ENCODE measurements around the gene LZTFL1.

The LZTFL1 gene

DNA sequence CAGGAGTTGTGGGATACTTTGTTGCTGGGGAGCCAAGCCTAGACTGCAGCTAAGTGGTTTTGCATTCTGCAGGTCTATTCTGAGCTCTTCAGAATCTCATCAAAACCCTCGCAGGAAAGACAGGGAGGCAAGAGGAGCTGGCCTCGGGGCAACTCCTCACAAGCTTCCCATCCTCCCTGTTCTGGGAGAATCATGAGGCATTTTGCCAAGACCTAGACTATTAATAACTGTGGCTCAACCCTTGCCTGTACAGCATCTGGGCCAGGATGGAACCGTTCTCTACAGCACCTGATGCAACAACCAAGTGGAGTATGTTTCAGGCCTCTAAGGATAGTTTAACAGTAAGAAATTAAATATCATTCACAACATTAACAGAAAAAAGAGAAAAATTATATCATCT lies 25.4 kb downstream of the LZTFL1 start:
- TF ChIP-seq EGR1 (IDR thresholded peaks at IDR 0.05) (no peak), CEBPB (IDR thresholded peaks at IDR 0.05) (no peak), ZBTB7A (IDR thresholded peaks at IDR 0.05; ENCODE audit: low read depth) (no peak), FOXM1 (IDR thresholded peaks at IDR 0.05; ENCODE audit: borderline replicate concordance, low read depth) (no peak), CREB1 (IDR thresholded peaks at IDR 0.05; ENCODE audit: low read depth) (no peak), TCF12 (IDR thresholded peaks at IDR 0.05; ENCODE audit: low read depth) (no peak), TEAD4 (IDR thresholded peaks at IDR 0.05) (no peak), NFIC (IDR thresholded peaks at IDR 0.05) (no peak), EP300 (IDR thresholded peaks at IDR 0.05; ENCODE audit: borderline replicate concordance) (no peak), YY1 (IDR thresholded peaks at IDR 0.05; ENCODE audit: low read depth) (no peak), TAF1 (IDR thresholded peaks at IDR 0.05; ENCODE audit: low read depth) (no peak), RAD21 (IDR thresholded peaks at IDR 0.05; ENCODE audit: low read depth) (no peak)
- TF ChIP-seq, protein P1, sequence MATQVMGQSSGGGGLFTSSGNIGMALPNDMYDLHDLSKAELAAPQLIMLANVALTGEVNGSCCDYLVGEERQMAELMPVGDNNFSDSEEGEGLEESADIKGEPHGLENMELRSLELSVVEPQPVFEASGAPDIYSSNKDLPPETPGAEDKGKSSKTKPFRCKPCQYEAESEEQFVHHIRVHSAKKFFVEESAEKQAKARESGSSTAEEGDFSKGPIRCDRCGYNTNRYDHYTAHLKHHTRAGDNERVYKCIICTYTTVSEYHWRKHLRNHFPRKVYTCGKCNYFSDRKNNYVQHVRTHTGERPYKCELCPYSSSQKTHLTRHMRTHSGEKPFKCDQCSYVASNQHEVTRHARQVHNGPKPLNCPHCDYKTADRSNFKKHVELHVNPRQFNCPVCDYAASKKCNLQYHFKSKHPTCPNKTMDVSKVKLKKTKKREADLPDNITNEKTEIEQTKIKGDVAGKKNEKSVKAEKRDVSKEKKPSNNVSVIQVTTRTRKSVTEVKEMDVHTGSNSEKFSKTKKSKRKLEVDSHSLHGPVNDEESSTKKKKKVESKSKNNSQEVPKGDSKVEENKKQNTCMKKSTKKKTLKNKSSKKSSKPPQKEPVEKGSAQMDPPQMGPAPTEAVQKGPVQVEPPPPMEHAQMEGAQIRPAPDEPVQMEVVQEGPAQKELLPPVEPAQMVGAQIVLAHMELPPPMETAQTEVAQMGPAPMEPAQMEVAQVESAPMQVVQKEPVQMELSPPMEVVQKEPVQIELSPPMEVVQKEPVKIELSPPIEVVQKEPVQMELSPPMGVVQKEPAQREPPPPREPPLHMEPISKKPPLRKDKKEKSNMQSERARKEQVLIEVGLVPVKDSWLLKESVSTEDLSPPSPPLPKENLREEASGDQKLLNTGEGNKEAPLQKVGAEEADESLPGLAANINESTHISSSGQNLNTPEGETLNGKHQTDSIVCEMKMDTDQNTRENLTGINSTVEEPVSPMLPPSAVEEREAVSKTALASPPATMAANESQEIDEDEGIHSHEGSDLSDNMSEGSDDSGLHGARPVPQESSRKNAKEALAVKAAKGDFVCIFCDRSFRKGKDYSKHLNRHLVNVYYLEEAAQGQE (IDR thresholded peaks at IDR 0.05; ENCODE audit: low read depth) = no peak
- TF ChIP-seq, protein P2, sequence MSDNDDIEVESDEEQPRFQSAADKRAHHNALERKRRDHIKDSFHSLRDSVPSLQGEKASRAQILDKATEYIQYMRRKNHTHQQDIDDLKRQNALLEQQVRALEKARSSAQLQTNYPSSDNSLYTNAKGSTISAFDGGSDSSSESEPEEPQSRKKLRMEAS (IDR thresholded peaks at IDR 0.05) = no peak
- TF ChIP-seq, protein P3, sequence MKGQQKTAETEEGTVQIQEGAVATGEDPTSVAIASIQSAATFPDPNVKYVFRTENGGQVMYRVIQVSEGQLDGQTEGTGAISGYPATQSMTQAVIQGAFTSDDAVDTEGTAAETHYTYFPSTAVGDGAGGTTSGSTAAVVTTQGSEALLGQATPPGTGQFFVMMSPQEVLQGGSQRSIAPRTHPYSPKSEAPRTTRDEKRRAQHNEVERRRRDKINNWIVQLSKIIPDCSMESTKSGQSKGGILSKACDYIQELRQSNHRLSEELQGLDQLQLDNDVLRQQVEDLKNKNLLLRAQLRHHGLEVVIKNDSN (IDR thresholded peaks at IDR 0.05) = no peak

DNA sequence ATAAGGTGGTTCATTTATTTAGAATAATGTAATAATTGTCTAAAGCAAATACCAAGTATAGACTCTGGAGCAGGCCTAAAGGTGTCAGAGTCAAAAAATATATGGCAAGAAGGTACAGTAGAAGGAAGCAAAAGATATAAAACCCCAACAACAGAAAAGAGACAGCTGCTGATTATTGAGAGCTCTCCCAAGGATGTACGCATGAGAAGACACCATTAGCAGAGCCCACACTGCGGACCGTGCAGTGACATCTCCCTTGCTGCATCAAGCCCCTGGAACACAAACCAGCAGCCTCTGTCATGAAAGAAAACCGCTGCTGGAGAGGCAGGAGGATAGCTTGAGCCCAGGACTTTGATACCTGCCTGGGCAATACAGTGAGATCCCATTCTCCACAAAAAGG lies 27.6 kb downstream of the LZTFL1 start:
- TF ChIP-seq CEBPB (IDR thresholded peaks at IDR 0.05) (no peak), FOXM1 (IDR thresholded peaks at IDR 0.05; ENCODE audit: borderline replicate concordance, low read depth) (no peak), EGR1 (IDR thresholded peaks at IDR 0.05) (no peak), TAF1 (IDR thresholded peaks at IDR 0.05; ENCODE audit: low read depth) (no peak), TCF12 (IDR thresholded peaks at IDR 0.05; ENCODE audit: low read depth) (no peak), YY1 (IDR thresholded peaks at IDR 0.05; ENCODE audit: low read depth) (no peak)

DNA sequence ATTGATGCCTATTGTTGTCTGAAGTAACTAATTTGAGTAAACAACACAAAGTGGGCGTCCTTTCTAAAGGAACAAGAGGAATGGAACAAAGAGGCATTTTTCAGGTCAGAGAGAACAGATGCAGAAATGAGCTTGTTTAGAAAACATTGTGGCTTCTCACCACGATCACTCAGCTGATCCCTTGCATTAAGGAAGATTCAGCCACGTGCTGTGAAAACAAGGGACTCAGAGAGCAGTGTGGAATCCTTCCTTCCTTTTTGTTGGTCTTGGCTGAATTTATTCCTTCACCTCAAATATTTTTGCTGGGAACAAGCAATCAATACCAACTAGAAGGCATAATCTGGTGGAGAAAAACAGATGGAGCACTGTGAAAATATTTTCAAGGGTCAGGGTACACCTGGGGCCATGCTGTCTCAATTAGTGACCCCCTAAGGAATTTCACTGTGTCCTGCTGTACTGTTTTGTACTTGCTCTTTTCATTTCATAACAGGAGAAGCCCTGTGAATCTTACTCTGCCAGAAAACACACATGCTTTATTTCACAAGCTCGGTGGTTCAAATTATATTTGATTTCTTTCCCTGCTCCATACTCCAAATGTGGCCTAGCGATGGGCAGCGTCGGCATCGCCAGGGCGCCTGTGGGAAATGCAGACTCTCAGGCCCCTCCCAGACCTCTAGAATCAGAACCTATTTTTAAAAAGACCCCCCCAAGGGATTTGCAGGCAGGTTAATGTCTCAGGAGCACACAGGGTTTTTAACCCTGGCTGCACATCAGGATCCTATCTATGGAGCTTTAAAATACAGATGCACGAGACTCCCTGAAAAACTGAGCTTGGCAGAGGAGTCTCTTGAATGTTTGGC lies 34.0 kb downstream of the LZTFL1 start:
- TF ChIP-seq, protein P2 (IDR thresholded peaks at IDR 0.05) = no peak
- no peak for TF ChIP-seq YY1 (IDR thresholded peaks at IDR 0.05; ENCODE audit: low read depth)
- no peak for TF ChIP-seq NFIC (IDR thresholded peaks at IDR 0.05)
- no peak for TF ChIP-seq CREB1 (IDR thresholded peaks at IDR 0.05; ENCODE audit: low read depth)

DNA sequence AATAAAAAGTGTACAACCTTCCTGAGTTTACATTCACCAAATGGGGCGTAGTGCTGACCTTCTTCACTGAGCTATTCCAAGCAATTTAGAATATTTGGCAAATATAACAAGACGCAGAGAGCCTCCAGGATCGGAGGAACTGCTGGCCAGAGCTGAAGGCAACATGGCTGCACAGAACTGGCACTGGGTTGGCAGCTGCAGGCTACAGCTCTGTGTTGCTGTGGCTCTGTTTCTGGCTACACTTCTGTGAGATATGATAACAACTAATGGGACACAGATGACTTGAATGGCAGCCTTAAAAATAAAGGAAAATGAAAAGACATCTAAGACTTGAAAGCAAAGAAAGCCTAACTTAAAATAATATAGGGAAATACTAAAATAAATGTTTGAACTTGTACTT lies 34.8 kb downstream of the LZTFL1 start:
- TF ChIP-seq TEAD4 (IDR thresholded peaks at IDR 0.05) (no peak), TAF1 (IDR thresholded peaks at IDR 0.05; ENCODE audit: low read depth) (no peak), CREB1 (IDR thresholded peaks at IDR 0.05; ENCODE audit: low read depth) (no peak), YY1 (IDR thresholded peaks at IDR 0.05; ENCODE audit: low read depth) (no peak)
- TF ChIP-seq, protein P3 (IDR thresholded peaks at IDR 0.05) = no peak

DNA sequence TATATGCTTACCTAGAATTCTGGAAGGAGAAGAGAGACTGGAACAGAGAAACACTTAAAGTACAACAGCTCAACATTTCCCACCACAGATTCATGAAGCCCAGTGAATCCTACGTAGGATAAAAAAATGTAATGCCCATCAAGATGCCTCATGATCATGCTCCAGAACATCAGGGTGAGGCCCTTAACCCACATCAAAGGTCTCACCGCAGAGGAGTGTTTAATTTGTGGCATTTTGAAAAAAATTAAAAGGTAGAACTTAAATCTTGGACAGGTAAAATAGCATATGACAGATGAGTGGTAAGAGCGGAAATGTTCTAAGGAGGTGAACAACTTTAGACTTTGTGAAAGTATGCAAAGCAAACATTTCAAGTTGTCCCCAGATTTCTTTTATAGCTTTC lies 35.8 kb downstream of the LZTFL1 start:
- TF ChIP-seq, protein P2 (IDR thresholded peaks at IDR 0.05) = no peak
- TF ChIP-seq EP300 (IDR thresholded peaks at IDR 0.05; ENCODE audit: borderline replicate concordance) = no peak
- TF ChIP-seq YY1 (IDR thresholded peaks at IDR 0.05; ENCODE audit: low read depth) = no peak
- TF ChIP-seq TEAD4 (IDR thresholded peaks at IDR 0.05) = no peak
- TF ChIP-seq TAF1 (IDR thresholded peaks at IDR 0.05; ENCODE audit: low read depth) = no peak
- TF ChIP-seq, protein P3 (IDR thresholded peaks at IDR 0.05) = no peak
- no peak for TF ChIP-seq EGR1 (IDR thresholded peaks at IDR 0.05)
- TF ChIP-seq TCF12 (IDR thresholded peaks at IDR 0.05; ENCODE audit: low read depth) = no peak
- TF ChIP-seq ZBTB7A (IDR thresholded peaks at IDR 0.05; ENCODE audit: low read depth) = no peak
- no peak for TF ChIP-seq CREB1 (IDR thresholded peaks at IDR 0.05; ENCODE audit: low read depth)
- TF ChIP-seq, protein P1 (IDR thresholded peaks at IDR 0.05; ENCODE audit: low read depth) = no peak
- no peak for TF ChIP-seq FOXM1 (IDR thresholded peaks at IDR 0.05; ENCODE audit: borderline replicate concordance, low read depth)
- no peak for TF ChIP-seq NFIC (IDR thresholded peaks at IDR 0.05)
- TF ChIP-seq RAD21 (IDR thresholded peaks at IDR 0.05; ENCODE audit: low read depth) = no peak
- no peak for TF ChIP-seq CEBPB (IDR thresholded peaks at IDR 0.05)
